ENCODE data around the gene RACGAP1.
"Not testable (repeated sequence)": the region's sequence is repeated elsewhere in the genome, so short reads cannot be mapped to it uniquely, and the experiment has no call there.

RACGAP1 gene

GRCh38 chr12:50026691-50027090, 1.4 kb upstream of the RACGAP1 start:
- DNase-seq, result no peak

GRCh38 chr12:50024805-50025186, 498 bp downstream of the RACGAP1 start:
- DNase-seq, result no peak

DNA sequence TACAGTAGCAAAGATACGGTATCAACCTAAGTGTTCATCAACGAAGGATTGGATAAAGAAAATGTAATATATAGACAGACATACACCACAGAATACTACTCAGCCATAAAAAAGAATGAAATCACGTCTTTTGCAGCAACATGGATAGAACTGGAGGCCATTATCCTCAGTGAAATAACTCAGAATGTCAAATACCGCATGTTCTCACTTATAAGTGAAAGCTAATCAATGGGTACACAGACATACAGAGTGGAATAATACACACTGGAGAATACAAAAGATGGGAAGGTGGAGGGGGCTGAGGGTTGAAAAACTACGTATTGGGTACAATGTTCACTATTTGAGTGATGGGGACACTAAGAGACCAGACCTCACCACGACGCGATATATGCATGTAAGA, 1.1 kb downstream of the RACGAP1 start:
- DNase-seq, result no peak

GRCh38 chr12:50022903-50023302, 2.4 kb downstream of the RACGAP1 start:
- no peak for DNase-seq

DNA sequence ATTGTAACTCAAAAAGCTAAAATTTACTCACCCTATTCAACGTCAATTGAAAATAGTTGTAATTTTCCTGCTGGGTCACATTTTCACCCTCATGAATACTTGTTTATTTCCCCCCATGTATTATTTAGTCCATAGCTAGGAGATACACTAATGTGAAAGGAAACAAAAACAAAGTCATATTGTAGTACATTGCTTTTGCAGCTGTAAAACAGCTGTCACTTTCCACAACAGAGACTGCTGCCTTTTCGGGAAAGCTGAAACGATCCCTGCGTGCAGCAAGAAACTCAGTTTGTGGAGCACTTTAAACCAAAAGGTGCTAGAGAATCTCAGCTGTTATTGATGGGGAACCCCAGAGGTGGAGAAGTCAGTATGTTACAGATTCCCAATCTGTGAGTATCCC, 4.3 kb downstream of the RACGAP1 start:
- no peak for DNase-seq

GRCh38 chr12:50019524-50019923, 5.8 kb downstream of the RACGAP1 start:
- DNase-seq, result no peak

- DNase-seq, result no peak
These were observed 6.3 kb downstream of the RACGAP1 start for GRCh38 chr12:50018968-50019367.

DNA sequence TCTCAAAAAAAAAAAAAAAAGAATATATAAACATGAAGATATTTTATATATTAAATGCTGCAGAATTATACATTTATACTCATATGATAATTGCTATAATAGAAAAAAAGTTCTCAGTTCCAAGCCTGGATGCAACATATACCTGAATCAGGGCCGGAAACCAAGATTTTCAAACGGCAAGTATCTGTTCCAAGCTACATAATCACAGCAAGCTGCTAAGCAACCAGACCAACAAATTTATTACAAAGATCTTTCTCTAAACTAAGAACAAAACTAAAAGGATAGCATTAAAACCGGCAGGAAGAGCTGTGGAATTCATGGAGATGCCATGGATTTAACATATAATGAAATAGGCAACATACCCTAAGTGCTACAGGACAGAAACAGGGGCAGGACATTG, 7.1 kb downstream of the RACGAP1 start:
- DNase-seq, result no peak

DNA sequence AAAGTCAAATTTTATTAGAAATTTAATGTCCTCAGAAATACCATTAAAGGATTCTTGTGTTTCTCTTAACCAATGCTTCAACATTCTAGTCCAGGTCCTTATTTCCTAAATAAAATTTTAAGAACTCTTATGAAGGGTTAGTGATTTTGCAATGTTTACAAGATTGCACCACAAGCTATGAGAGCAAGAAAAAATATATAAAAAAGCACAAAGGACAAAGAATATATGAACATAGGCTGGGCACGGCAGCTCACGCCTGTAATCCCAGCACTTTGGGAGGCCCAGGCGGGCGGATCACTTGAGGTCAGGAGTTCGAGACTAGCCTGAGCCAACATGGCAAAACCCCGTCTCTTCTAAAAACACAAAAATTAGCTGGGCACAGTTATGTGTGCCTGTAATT, 7.7 kb downstream of the RACGAP1 start:
- DNase-seq, result no peak

DNA sequence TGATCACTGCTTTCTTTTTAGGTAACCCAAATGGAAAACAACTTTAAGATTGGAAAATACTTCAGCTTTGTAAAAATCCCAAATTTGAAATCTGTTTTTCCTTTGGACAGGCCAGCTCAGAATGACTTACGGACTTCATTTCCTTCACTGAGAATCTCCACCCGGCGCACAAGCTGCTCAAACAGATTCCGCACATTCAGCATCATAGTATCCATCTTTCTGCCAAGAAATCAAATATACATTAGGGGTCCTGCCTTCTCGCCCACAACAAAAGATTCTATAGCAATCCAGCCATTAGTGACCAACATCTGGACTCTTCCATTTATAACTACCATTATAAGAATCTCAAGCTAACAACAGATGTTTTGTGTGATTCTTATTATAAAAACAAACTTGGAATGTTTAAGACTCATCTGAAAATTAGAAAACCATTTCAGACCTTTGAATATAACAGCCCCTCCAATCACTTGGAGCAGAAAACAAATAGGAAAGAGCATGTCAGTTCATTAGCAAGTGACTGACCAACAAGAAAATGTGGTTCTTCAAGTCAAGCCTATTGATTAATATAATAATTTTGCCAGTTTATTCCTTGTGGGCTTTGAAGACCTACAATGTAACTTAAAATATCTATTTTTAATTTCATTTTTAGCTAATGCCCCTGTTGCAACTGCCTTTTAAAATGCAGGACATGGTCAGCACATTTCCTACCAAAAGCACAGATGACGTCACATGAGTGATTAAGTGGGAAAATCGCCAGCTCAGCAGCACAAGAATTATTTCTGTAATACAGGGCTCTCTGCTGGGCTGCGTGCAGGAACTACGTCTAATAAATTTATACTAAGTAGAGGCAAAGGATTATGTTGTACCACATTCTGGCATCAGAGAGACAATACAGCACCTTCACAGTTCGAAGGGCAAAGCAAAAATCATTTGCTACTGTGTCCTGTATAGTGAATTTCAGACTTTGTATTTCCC, 8.5 kb downstream of the RACGAP1 start:
- peak in 1 of 2 donors; percentile 29 for DNase-seq

GRCh38 chr12:50014342-50014741, 11.0 kb downstream of the RACGAP1 start:
- no peak for DNase-seq

GRCh38 chr12:50013361-50014147, 11.7 kb downstream of the RACGAP1 start:
- DNase-seq, result peak in 1 of 2 donors; percentile 7

GRCh38 chr12:50006754-50007442, 18.4 kb downstream of the RACGAP1 start:
- no peak for DNase-seq

DNA sequence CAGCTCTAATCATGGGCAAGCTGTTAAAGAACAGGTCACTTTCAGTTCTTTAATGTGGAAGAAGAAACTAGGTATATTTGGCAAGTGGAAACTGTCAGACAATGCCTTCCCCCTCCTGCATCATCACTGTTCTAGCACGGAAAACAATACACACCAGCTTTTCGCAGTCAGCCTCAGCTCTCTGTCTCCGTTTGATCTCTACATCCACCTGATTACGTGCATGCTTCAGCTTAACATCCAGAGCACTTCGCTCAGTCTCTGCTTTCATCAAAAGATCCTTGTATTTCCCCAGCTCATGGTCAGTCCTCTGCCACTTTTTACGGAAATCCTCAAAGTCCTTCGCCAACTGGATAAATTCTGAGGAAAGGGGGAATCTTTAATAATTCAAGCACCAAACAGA, 19.0 kb downstream of the RACGAP1 start:
- no peak for DNase-seq

DNA sequence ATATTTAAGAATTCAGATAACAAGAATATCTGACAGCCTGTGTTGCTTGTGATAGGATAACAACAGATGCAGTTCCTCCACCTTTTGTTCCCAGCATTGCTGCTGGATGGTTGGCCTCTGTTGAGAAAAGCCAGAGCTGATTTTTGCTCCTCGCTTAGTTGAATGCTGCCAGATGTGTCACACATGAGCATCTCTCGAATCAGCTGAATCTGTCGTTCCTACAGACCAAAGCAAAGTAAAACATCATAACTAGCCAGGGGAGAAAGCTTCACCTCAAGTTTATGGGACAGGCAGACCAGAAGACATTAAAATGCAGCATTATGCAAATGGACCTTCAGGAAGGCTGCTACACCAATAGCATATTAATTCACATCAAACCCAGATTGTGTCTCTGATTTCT, 20.1 kb downstream of the RACGAP1 start:
- no peak for DNase-seq

GRCh38 chr12:50004696-50005095, 20.6 kb downstream of the RACGAP1 start:
- DNase-seq, result no peak

GRCh38 chr12:50003595-50003994, 21.7 kb downstream of the RACGAP1 start:
- DNase-seq, result no peak

- no peak for DNase-seq
These were observed 26.8 kb downstream of the RACGAP1 start for GRCh38 chr12:49998453-49998852.

DNA sequence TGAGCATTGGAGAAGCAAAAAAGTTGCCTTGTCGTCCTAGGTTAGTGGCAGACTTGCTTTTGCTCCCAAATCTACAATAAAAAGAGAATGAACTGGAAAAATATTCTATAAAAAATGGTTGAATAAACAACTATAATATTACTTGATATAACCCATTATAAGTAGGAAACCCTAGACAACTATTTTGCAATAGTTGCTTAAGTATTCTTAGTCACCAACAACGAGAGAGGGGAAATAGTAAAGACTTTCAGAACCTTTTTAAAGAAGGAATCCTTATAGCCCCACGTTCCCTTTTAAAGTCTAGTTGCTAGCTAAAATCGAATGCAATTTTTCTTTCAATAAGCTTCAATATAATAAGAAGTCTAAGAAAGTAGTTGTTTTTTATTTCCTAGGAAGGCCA, 35.0 kb downstream of the RACGAP1 start:
- no peak for DNase-seq

- not testable (repeated sequence) for DNase-seq
These were observed 35.9 kb downstream of the RACGAP1 start for GRCh38 chr12:49989400-49989799.

DNA sequence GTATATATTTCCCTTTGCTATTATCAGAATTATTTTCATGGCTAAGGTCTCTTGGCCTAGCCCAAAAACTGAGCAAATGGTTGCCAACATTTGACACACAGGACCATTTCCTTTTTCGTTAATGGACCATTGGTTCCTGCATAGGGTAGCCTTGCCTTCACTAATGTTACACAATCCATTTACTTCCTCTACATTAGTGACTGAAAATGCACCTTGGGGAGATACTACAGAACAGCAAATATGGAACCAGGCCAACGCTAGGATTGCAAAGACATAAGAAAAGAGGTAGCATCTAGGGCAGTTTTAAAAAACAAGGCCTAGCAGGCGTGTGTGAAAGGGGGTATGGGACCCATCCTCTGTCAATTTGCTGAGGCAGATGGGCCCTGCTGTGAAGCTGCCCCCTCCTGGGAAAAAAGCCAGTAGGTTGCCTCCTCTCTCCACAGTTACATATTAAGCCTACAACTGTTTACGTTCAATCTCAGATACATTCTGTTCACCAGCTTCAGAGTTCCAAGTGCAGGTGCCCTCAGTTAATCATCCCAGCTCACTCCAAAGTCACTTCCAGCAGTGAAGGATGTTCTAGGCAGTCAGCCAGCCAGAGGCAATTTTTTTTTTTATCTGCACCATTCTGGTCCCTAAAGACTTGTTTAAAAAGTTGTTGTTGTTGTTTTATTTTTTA, 37.5 kb downstream of the RACGAP1 start:
- DNase-seq, result no peak

DNA sequence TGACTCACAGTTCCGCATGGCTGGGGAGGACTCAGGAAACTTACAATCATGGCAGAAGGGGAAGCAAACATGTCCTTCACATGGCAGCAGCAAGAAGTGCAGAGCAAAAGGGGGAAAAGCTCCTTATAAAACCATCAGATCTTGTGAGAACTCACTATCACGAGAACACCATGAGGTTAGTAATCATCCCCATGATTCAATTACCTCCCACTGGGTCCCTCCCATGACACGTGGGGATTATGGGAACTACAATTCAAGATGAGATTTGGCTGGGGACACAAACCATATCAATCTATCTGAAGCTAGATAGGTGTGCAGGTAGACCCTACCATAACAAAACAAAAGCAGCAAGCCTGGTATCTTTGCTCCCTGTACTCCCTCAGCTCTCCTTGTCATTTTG, 38.8 kb downstream of the RACGAP1 start:
- not testable (repeated sequence) for DNase-seq

- no peak for DNase-seq
These were observed 39.3 kb downstream of the RACGAP1 start for GRCh38 chr12:49985981-49986380.

Data from CD4-positive, alpha-beta T cell treated with Interleukin-1 beta for 1 hour (primary cell).